ENCODE measurements around the gene ULK4. TPM values are rescaled to one million over a fixed set of nuclear protein-coding genes. Genes with fewer than 3 reads are reported as not detected.
"Not testable (repeated sequence)": the region's sequence is repeated elsewhere in the genome, so short reads cannot be mapped to it uniquely, and the experiment has no call there.

Gene ULK4
- polyA plus RNA-seq, 1 of the 3 experiments (the other 2 are of a cell fraction) = 6.2 TPM

DNA sequence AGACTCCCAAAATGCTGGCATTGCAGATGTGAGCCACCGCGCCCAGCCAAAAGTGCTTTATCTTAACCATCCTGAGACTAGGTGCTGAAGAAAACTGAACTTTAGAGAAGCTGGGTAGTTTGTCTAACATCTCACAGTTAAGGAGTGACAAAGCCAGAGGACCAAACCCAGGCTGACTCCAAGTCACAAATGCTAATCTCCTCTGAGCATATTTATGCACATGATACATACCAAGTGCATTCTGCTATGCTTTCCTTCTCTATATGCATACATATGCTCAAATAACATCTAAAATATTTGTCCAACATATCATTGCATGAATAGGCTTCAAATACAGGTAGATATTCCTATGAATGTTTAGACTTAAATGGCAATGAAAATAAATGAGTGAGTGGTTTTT is 505.7 kb downstream of the ULK4 start:
- Histone ChIP-seq H3K4me3 (ENCODE audit: low read depth in 2 of 2, low read length in 1 of 2) (no peak overlapping the region), H3K27me3 (ENCODE audit: insufficient read depth) (no peaks in the 10 kb centered on the region), H3K4me2 (no peak overlapping the region), H3K27ac (ENCODE audit: low read depth in 2 of 2, low read length in 1 of 2) (no peak overlapping the region), H3F3A (replicated peaks; ENCODE audit: insufficient read depth) (no peaks in the 10 kb centered on the region), H2AFZ (ENCODE audit: low read depth) (no peak overlapping the region), H4K20me1 (ENCODE audit: insufficient read depth) (no peaks in the 10 kb centered on the region), H3K36me3 (replicated peaks in 1 of 2; ENCODE audit: control insufficient read depth in 1 of 2, insufficient read depth in 2 of 2, low read length in 1 of 2) (no peaks in the 10 kb centered on the region), H3K4me1 (ENCODE audit: control insufficient read depth in 1 of 2, insufficient read depth in 2 of 2, low read depth in 1 of 2, low read length in 1 of 2) (no peaks in the 10 kb centered on the region), H3K9ac (no peak overlapping the region), H3K9me3 (no peaks in the 10 kb centered on the region), H3K9me2 (no peaks in the 10 kb centered on the region), H3K79me2 (ENCODE audit: insufficient read depth) (no peaks in the 10 kb centered on the region)
- ChIA-PET CTCF (no interaction called here), POLR2A (no interaction called here)
- WGBS (ENCODE audit: low lambda C conversion rate) = 96% methylated on average over 2 of the region's 2 CpGs
- TF ChIP-seq MXI1 (IDR thresholded peaks at IDR 0.05; ENCODE audit: low read depth, low read length) (no peak), RAD21 (IDR thresholded peaks at IDR 0.05; ENCODE audit: low read length) (no peak), RFX5 (IDR thresholded peaks at IDR 0.05; ENCODE audit: low read length) (no peak)
- DNase-seq = no peak

DNA sequence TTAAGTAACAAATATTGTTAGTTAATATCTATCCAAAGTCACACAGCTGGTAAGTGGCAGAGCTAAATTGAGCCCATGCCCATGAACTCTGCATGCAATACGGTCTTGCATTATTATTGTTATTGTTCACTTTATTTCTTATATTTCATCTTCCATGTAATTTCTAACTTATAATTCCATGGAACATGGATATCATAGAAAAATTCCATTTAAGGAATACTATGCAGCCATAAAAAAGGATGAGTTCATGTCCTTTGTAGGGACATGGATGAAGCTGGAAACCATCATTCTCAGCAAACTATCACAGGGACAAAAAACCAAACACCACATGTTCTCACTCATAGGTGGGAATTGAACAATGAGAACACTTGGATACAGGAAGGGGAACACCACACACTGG is 508.3 kb downstream of the ULK4 start:
- H3K4me2 ChIP-seq; H2AFZ ChIP-seq (ENCODE audit: low read depth); POLR2A ChIA-PET; H3K27me3 ChIP-seq (ENCODE audit: insufficient read depth); H3K4me1 ChIP-seq (ENCODE audit: control insufficient read depth in 1 of 2, insufficient read depth in 2 of 2, low read depth in 1 of 2, low read length in 1 of 2); H3F3A ChIP-seq (replicated peaks; ENCODE audit: insufficient read depth); H3K9me2 ChIP-seq; H3K36me3 ChIP-seq (replicated peaks in 1 of 2; ENCODE audit: control insufficient read depth in 1 of 2, insufficient read depth in 2 of 2, low read length in 1 of 2); CTCF ChIA-PET; H4K20me1 ChIP-seq (ENCODE audit: insufficient read depth); H3K9ac ChIP-seq; H3K4me3 ChIP-seq (ENCODE audit: low read depth in 2 of 2, low read length in 1 of 2); H3K79me2 ChIP-seq (ENCODE audit: insufficient read depth); H3K9me3 ChIP-seq; H3K27ac ChIP-seq (ENCODE audit: low read depth in 2 of 2, low read length in 1 of 2); DNase-seq: not testable (repeated sequence)
- 95% methylated on average over 1 of the region's 1 CpG for WGBS (ENCODE audit: low lambda C conversion rate)

DNA sequence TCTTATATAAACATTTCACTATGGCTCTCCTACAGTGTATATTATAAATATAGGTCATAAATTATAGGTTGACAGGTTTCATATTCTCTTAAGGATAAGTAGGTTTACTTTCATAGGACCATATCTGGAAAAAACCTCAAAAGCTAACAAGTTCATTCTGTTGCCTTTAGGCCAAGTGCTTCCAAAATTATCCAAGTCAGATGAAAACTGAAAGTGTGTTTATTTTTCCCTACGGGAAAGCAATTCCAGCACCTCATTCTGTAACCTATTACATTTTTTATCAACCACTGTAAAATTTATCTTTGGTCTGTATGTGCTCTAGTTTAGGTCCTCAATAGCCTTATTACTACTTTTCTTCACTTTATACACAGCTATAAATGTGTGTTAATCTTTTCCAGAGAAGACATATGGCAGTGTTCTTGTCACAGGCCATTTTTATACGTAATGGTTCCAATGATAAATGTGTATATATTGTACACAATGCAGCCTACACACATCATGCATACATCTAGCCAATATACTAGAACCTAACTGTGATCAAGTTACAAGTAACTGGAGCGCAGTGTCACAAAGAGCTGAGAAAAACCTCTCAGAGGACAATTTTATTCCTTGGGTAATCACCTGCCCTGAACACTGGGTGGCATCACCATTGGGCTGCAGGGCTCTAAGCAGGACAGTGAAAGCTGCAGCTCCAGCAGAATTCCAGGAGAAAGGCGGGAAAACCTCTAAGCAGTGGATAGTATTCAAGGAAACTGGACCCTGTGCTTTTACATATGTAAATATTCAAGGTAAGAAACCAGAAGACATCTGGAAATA is 511.3 kb downstream of the ULK4 start:
- Histone ChIP-seq H3K4me3 (ENCODE audit: low read depth in 2 of 2, low read length in 1 of 2) (no peak overlapping the region), H3K9me2 (no peaks in the 10 kb centered on the region), H3K4me1 (ENCODE audit: control insufficient read depth in 1 of 2, insufficient read depth in 2 of 2, low read depth in 1 of 2, low read length in 1 of 2) (no peaks in the 10 kb centered on the region), H3K27ac (ENCODE audit: low read depth in 2 of 2, low read length in 1 of 2) (no peak overlapping the region), H3K79me2 (ENCODE audit: insufficient read depth) (no peaks in the 10 kb centered on the region), H3K4me2 (no peak overlapping the region), H3K9ac (no peak overlapping the region), H3K9me3 (no peaks in the 10 kb centered on the region), H3F3A (replicated peaks; ENCODE audit: insufficient read depth) (no peaks in the 10 kb centered on the region), H3K27me3 (ENCODE audit: insufficient read depth) (no peaks in the 10 kb centered on the region), H2AFZ (ENCODE audit: low read depth) (no peak overlapping the region), H4K20me1 (ENCODE audit: insufficient read depth) (no peaks in the 10 kb centered on the region), H3K36me3 (replicated peaks in 1 of 2; ENCODE audit: control insufficient read depth in 1 of 2, insufficient read depth in 2 of 2, low read length in 1 of 2) (no peaks in the 10 kb centered on the region)
- TF ChIP-seq EZH2phosphoT487 (IDR thresholded peaks at IDR 0.05; ENCODE audit: borderline replicate concordance, low read depth) (no peak), JUND (IDR thresholded peaks at IDR 0.05) (no peak), CHD2 (IDR thresholded peaks at IDR 0.05; ENCODE audit: low read length, partially characterized antibody) (no peak), SMC3 (IDR thresholded peaks at IDR 0.05; ENCODE audit: low read depth, low read length) (no peak), RAD21 (IDR thresholded peaks at IDR 0.05; ENCODE audit: low read length) (peak; percentile 21; the same call in 1 of the 2 replicates), NRF1 (IDR thresholded peaks at IDR 0.05; ENCODE audit: low read depth, low read length) (no peak)
- TF ChIP-seq, protein P1, sequence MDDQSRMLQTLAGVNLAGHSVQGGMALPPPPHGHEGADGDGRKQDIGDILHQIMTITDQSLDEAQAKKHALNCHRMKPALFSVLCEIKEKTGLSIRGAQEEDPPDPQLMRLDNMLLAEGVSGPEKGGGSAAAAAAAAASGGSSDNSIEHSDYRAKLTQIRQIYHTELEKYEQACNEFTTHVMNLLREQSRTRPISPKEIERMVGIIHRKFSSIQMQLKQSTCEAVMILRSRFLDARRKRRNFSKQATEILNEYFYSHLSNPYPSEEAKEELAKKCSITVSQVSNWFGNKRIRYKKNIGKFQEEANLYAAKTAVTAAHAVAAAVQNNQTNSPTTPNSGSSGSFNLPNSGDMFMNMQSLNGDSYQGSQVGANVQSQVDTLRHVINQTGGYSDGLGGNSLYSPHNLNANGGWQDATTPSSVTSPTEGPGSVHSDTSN (IDR thresholded peaks at IDR 0.05) = no peak
- ChIA-PET POLR2A (no interaction called here), CTCF (interaction anchor here (1.0 kb wide), 1 partner anchor 10 kb away, joined by 4 read pairs; no protein-coding TSS in a partner anchor)
- WGBS (ENCODE audit: low lambda C conversion rate) = 86% methylated on average over 4 of the region's 4 CpGs
- DNase-seq = no peak
